Pulmonary artery endothelial cell (primary cell): ENCODE results near the gene SLX1A. TPM values are rescaled to one million over a fixed set of nuclear protein-coding genes. Genes with fewer than 3 reads are reported as not detected.
"Not testable (repeated sequence)": the region's sequence is repeated elsewhere in the genome, so short reads cannot be mapped to it uniquely, and the experiment has no call there.

Experiments used
- DNase-seq: peaks from one replicate; pipeline ENCODE4 v3.0.0-alpha.2; 2011; ENCODE audit warnings: low read depth, low spot score
- total RNA-seq: library from RNA; depleted of rRNA; stranded (reverse); fragments of >200 nt; gene quantifications from 2 replicates; pipeline ENCODE4 v1.2.3, GENCODE V29; 2014

SLX1A gene
- total RNA-seq = 30.5 and 55.9 TPM in 2 replicates

- DNase-seq = not testable (repeated sequence)
Measured at GRCh38 chr16:30193615-30194014, at the start of gene SLX1A, which contains the start of gene BOLA2B. Gene SLX1A, plus strand, starts transcription at chr16:30193875. Its CDS starts 210 bp downstream, at chr16:30194085. Gene BOLA2B, minus strand, starts transcription at chr16:30193666. Its CDS starts 71 bp downstream, at chr16:30193595.

- DNase-seq = no peak
Measured at GRCh38 chr16:30144017-30144416, 49.7 kb upstream of the SLX1A start.

- DNase-seq = no peak
Measured at GRCh38 chr16:30144917-30145316, 48.8 kb upstream of the SLX1A start.

GRCh38 chr16:30145657-30146056, 48.0 kb upstream of the SLX1A start:
- DNase-seq = no peak

- DNase-seq = no peak
Measured at GRCh38 chr16:30147843-30148510, 45.7 kb upstream of the SLX1A start.

- DNase-seq = no peak
Measured at GRCh38 chr16:30149250-30149930, 44.3 kb upstream of the SLX1A start.

- no peak for DNase-seq
Measured at GRCh38 chr16:30151091-30151490, 42.6 kb upstream of the SLX1A start.

- no peak for DNase-seq
Measured at GRCh38 chr16:30152517-30152916, 41.2 kb upstream of the SLX1A start.

- DNase-seq = no peak
Measured at GRCh38 chr16:30155188-30155587, 38.5 kb upstream of the SLX1A start.

- no peak for DNase-seq
Measured at GRCh38 chr16:30157214-30157613, 36.5 kb upstream of the SLX1A start.

GRCh38 chr16:30163538-30163937, 30.1 kb upstream of the SLX1A start:
- DNase-seq = no peak

- DNase-seq = no peak
Measured at GRCh38 chr16:30166202-30166902, 27.3 kb upstream of the SLX1A start.

GRCh38 chr16:30168746-30169145, 24.9 kb upstream of the SLX1A start:
- DNase-seq = not testable (repeated sequence)

- not testable (repeated sequence) for DNase-seq
Measured at GRCh38 chr16:30169416-30169815, 24.3 kb upstream of the SLX1A start.

GRCh38 chr16:30170145-30170544, 23.5 kb upstream of the SLX1A start:
- DNase-seq = not testable (repeated sequence)

GRCh38 chr16:30173054-30173453, 20.6 kb upstream of the SLX1A start:
- DNase-seq = no peak

- not testable (repeated sequence) for DNase-seq
Measured at GRCh38 chr16:30176876-30177275, 16.8 kb upstream of the SLX1A start.

- no peak for DNase-seq
Measured at GRCh38 chr16:30179195-30179594, 14.5 kb upstream of the SLX1A start.

- DNase-seq = no peak
Measured at GRCh38 chr16:30179931-30180330, 13.7 kb upstream of the SLX1A start.

- no peak for DNase-seq
Measured at GRCh38 chr16:30180741-30181140, 12.9 kb upstream of the SLX1A start.

- no peak for DNase-seq
Measured at GRCh38 chr16:30183233-30184095, 10.2 kb upstream of the SLX1A start, which contains the start of gene CORO1A. Gene CORO1A, plus strand, starts transcription at chr16:30183602. Its CDS starts 1,608 bp downstream, at chr16:30185210.
